Neutrophil (primary cell): Measurements from ENCODE around the gene KRT23.
"Not testable (repeated sequence)": the region's sequence is repeated elsewhere in the genome, so short reads cannot be mapped to it uniquely, and the experiment has no call there.

Experiments used
- H3K27ac ChIP-seq: fragments of 200-600 bp; sonication (generic); 2 replicates; pipeline ENCODE4 v1.5.1; 2016; ENCODE audit warnings: mild to moderate bottlenecking, moderate library complexity
- H3K27me3 ChIP-seq: fragments of 200-600 bp; sonication (generic); 2 replicates; pipeline ENCODE4 v1.6.0; 2016; ENCODE audit warnings: mild to moderate bottlenecking
- H3K36me3 ChIP-seq: fragments of 200-600 bp; sonication (generic); 2 replicates; pipeline ENCODE4 v1.5.1; 2017
- H3K4me1 ChIP-seq, 2 experiments: fragments of 200-600 bp in 1 of 2; sonication (generic) in 1 of 2; 1 replicate in 1 of 2; 2 replicates in 1 of 2; pipeline versions ENCODE4 v1.5.1 to v1.6.1; 2013 to 2016; ENCODE audit warnings: low read depth in 1 of 2, low read length in 1 of 2, mild to moderate bottlenecking in 1 of 2, moderate library complexity in 1 of 2; ENCODE audit not compliant: control insufficient read depth in 1 of 2, insufficient read depth in 1 of 2
- H3K4me3 ChIP-seq, 2 experiments: fragments of 200-600 bp in 1 of 2; sonication (generic) in 1 of 2; 1 replicate in 1 of 2; 2 replicates in 1 of 2; pipeline ENCODE4 v1.5.1; 2013 to 2016; ENCODE audit warnings: low read depth in 1 of 2, low read length in 1 of 2, mild to moderate bottlenecking in 1 of 2, moderate library complexity in 1 of 2
- H3K9me3 ChIP-seq: fragments of 200-600 bp; sonication (generic); 2 replicates; pipeline ENCODE4 v1.5.1; 2016
- CTCF ChIP-seq: fragments of 200-600 bp; sonication (generic); IDR thresholded peaks from 2 replicates; pipeline ENCODE4 v1.5.1; 2016; ENCODE audit warnings: antibody characterized with exemption

KRT23 gene

GRCh38 chr17:40932608-40933007 lies 4.8 kb downstream of the KRT23 start:
- H3K4me1 ChIP-seq: peaks cover 31 to 48% of the 10 kb centered on the region in 2 experiments
- peaks cover 9% of the 10 kb centered on the region for H3K27me3 ChIP-seq
- H3K4me3 ChIP-seq: no peak overlapping the region
- H3K36me3 ChIP-seq: peaks cover 56% of the 10 kb centered on the region
- no peak overlapping the region for H3K27ac ChIP-seq
- no peaks in the 10 kb centered on the region for H3K9me3 ChIP-seq
- no peak for TF ChIP-seq CTCF

- Histone ChIP-seq H3K27me3 (peaks cover 16% of the 10 kb centered on the region), H3K36me3 (peaks cover 69% of the 10 kb centered on the region), H3K9me3 (no peaks in the 10 kb centered on the region), H3K4me1 (peaks cover 20 to 35% of the 10 kb centered on the region in 2 experiments), H3K27ac (no peak overlapping the region), H3K4me3 (no peak overlapping the region)
- TF ChIP-seq CTCF: no peak
Measured at GRCh38 chr17:40931311-40931710, 6.1 kb downstream of the KRT23 start.

- H3K4me1 ChIP-seq: no peaks in the 10 kb centered on the region
- peaks cover 97% of the 10 kb centered on the region for H3K36me3 ChIP-seq
- H3K4me3 ChIP-seq: no peak overlapping the region
- no peaks in the 10 kb centered on the region for H3K9me3 ChIP-seq
- peaks cover 36% of the 10 kb centered on the region for H3K27me3 ChIP-seq
- no peak overlapping the region for H3K27ac ChIP-seq
- TF ChIP-seq CTCF: no peak
Measured at GRCh38 chr17:40926341-40926740, 11.1 kb downstream of the KRT23 start.

GRCh38 chr17:40922239-40922638 lies 15.2 kb downstream of the KRT23 start:
- Histone ChIP-seq H3K4me1 (no peaks in the 10 kb centered on the region), H3K9me3 (no peaks in the 10 kb centered on the region), H3K36me3 (peaks cover 74% of the 10 kb centered on the region), H3K27ac (peak overlapping the region; percentile 33), H3K4me3 (no peak overlapping the region), H3K27me3 (peaks cover 36% of the 10 kb centered on the region)
- no peak for TF ChIP-seq CTCF

- Histone ChIP-seq H3K36me3 (peaks cover 73% of the 10 kb centered on the region), H3K27ac (no peak overlapping the region), H3K9me3 (no peaks in the 10 kb centered on the region), H3K4me3 (no peak overlapping the region), H3K27me3 (peaks cover 27% of the 10 kb centered on the region), H3K4me1 (peaks cover 0 to under 1% of the 10 kb centered on the region in 2 experiments)
- TF ChIP-seq CTCF: no peak
Measured at GRCh38 chr17:40921026-40921425, 16.4 kb downstream of the KRT23 start.

GRCh38 chr17:40917116-40917515 lies 20.3 kb downstream of the KRT23 start:
- Histone ChIP-seq H3K36me3 (peaks cover 41% of the 10 kb centered on the region), H3K4me1 (peaks cover 27 to 39% of the 10 kb centered on the region in 2 experiments)
- H3K4me3 ChIP-seq, H3K27me3 ChIP-seq, H3K9me3 ChIP-seq, H3K27ac ChIP-seq: not testable (repeated sequence)
